Measurements from ENCODE around the gene PARD3. TPM values are rescaled to one million over a fixed set of nuclear protein-coding genes. Genes with fewer than 3 reads are reported as not detected.
"Not testable (repeated sequence)": the region's sequence is repeated elsewhere in the genome, so short reads cannot be mapped to it uniquely, and the experiment has no call there.

The PARD3 gene
- total RNA-seq, 4 donors from 2014 or later, result 98.9 to 122 (median 105) TPM

DNA sequence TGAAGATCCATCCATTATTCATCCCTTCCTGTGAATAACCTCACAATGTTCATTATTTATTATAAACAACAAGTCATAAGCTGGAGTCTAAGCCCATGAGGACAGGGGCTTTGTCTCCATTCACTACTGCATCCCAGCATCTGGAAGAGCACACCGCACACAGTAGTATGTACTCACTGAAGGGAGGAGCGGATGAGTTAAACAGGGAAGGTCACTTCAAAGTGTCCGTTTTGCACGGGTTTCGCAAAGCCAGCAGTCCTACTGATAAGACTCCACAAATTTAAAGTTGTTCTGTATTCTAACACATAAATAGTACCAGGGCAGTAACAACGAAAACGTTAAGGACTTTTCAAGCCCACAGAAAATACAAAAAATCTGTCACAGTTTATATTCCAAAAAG, 167.9 kb downstream of the PARD3 start:
- H3K4me3 ChIP-seq, result no peak overlapping the region
- H3K27ac ChIP-seq (replicated peaks in 1 of 4), result no peak overlapping the region
- intact Hi-C loops (cut with DNase I), result no loop called here
- TF ChIP-seq, protein P1, sequence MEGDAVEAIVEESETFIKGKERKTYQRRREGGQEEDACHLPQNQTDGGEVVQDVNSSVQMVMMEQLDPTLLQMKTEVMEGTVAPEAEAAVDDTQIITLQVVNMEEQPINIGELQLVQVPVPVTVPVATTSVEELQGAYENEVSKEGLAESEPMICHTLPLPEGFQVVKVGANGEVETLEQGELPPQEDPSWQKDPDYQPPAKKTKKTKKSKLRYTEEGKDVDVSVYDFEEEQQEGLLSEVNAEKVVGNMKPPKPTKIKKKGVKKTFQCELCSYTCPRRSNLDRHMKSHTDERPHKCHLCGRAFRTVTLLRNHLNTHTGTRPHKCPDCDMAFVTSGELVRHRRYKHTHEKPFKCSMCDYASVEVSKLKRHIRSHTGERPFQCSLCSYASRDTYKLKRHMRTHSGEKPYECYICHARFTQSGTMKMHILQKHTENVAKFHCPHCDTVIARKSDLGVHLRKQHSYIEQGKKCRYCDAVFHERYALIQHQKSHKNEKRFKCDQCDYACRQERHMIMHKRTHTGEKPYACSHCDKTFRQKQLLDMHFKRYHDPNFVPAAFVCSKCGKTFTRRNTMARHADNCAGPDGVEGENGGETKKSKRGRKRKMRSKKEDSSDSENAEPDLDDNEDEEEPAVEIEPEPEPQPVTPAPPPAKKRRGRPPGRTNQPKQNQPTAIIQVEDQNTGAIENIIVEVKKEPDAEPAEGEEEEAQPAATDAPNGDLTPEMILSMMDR (IDR thresholded peaks at IDR 0.05), result no peak
- TF ChIP-seq EP300 (IDR thresholded peaks at IDR 0.05) (no peak), POLR2AphosphoS5 (IDR thresholded peaks at IDR 0.05) (no peak), POLR2A (IDR thresholded peaks at IDR 0.05; ENCODE audit: low read depth) (no peak)
- H3K9me3 ChIP-seq, result no peaks in the 10 kb centered on the region
- H3K27me3 ChIP-seq, result no peaks in the 10 kb centered on the region
- DNase-seq (ENCODE audit: extremely low spot score), result no peak
- no peaks in the 10 kb centered on the region for H3K36me3 ChIP-seq
- WGBS, result 87% methylated on average over 7 of the region's 7 CpGs
- peaks cover 16 to 41% (median 17%) of the 10 kb centered on the region in 4 donors for H3K4me1 ChIP-seq

DNA sequence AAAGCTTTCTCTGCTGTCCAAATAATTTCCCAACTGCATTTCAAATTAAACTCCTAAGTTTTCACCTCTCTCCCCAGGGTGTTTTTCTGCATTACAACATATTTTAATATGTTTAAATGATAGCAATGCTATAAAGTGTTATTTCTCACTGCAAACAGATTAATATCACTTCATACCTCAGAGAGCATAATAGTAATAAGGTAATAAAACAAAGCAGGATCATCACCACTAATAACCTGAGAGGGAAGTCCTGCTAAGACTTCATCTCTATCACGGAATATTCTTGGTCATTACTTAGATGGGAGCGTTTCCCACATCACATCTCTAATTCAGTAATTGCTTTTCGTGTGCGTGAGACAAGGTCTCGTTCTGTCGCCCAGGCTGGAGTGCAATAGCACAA, 168.8 kb downstream of the PARD3 start:
- Histone ChIP-seq H3K27me3 (no peaks in the 10 kb centered on the region), H3K27ac (replicated peaks in 1 of 4) (no peak overlapping the region), H3K4me3 (no peak overlapping the region), H3K4me1 (peaks cover 8 to 42% (median 10%) of the 10 kb centered on the region in 4 donors), H3K9me3 (no peaks in the 10 kb centered on the region), H3K36me3 (no peaks in the 10 kb centered on the region)
- TF ChIP-seq POLR2A (IDR thresholded peaks at IDR 0.05; ENCODE audit: low read depth) (no peak), POLR2AphosphoS5 (IDR thresholded peaks at IDR 0.05) (no peak), EP300 (IDR thresholded peaks at IDR 0.05) (no peak)
- TF ChIP-seq, protein P1 (IDR thresholded peaks at IDR 0.05), result no peak
- no peak for DNase-seq (ENCODE audit: extremely low spot score)
- WGBS, result 92% methylated on average over 6 of the region's 6 CpGs
- intact Hi-C loops (cut with DNase I), result no loop called here

DNA sequence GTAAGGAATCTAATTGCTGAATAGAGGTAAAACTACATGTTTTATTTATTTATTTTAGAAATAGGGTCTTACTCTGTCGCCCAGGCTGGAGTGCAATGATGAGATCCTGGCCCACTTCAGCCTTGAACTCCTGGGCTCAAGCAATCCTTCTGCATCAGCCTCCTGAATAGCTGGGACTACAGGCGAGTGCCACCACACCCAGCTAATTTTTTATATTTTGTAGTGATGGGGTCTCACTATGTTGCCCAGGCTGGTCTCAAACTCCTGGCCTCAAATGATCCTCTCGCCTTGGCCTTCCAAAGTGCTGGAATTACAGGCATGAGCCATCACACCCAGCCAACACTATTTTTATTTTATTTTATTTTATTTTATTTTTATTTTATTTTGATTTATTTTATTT, 170.3 kb downstream of the PARD3 start:
- H3K27me3 ChIP-seq; intact Hi-C loops (cut with DNase I); H3K9me3 ChIP-seq; H3K36me3 ChIP-seq; H3K4me3 ChIP-seq; H3K27ac ChIP-seq (replicated peaks in 1 of 4); DNase-seq (ENCODE audit: extremely low spot score): not testable (repeated sequence)
- H3K4me1 ChIP-seq, result peaks cover 5 to 49% (median 14%) of the 10 kb centered on the region in 4 donors
- WGBS, result 94% methylated on average over 3 of the region's 3 CpGs

DNA sequence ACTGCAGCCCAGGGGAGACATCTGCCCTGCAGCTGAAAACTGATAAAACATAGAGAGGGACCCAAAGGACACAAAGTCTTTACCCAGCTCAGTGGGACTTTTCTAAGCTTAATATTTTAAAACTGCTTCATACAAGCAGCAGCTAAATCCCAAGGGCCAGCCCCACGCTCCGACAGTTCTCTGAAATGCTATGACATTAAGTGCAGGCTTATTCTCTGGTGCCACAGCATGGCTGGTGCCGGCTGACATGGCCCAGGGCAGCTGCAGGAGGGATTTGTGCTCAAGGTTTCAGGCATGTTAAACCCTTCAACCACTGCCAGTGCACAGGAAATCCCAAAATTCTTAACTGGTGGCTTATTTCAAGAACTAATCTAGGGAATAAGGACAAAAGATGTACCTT, 170.9 kb downstream of the PARD3 start:
- no peak for DNase-seq (ENCODE audit: extremely low spot score)
- intact Hi-C loops (cut with DNase I), result no loop called here
- H3K9me3 ChIP-seq, result no peaks in the 10 kb centered on the region
- 81% methylated on average over 3 of the region's 3 CpGs for WGBS
- TF ChIP-seq EP300 (IDR thresholded peaks at IDR 0.05) (no peak), POLR2A (IDR thresholded peaks at IDR 0.05; ENCODE audit: low read depth) (no peak), POLR2AphosphoS5 (IDR thresholded peaks at IDR 0.05) (no peak)
- TF ChIP-seq, protein P1 (IDR thresholded peaks at IDR 0.05), result no peak
- H3K4me1 ChIP-seq, result peaks cover 5 to 52% (median 14%) of the 10 kb centered on the region in 4 donors
- H3K36me3 ChIP-seq, result no peaks in the 10 kb centered on the region
- H3K4me3 ChIP-seq, result no peak overlapping the region
- H3K27me3 ChIP-seq, result no peaks in the 10 kb centered on the region
- H3K27ac ChIP-seq (replicated peaks in 1 of 4), result no peak overlapping the region

DNA sequence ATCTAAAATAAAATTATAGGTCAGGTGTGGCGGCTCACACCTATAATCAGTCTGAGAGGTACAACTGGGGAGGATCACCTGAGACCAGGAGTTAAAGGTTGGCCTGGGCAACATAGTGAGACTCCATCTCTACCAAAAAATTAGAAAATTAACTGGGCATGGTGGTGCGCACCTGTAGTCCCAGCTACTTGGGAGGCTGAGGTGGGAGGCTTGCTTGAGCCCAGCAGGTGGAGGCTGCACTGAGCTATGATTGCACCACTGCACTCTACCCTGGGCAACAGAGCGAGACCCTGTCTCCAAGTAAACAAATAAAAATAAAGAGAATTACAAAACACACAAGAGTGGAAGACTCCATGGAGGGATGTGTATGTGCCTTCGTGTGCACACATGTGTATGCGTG, 171.5 kb downstream of the PARD3 start:
- WGBS, result over 99% methylated on average over 5 of the region's 5 CpGs
- Histone ChIP-seq H3K27me3 (no peaks in the 10 kb centered on the region), H3K36me3 (no peaks in the 10 kb centered on the region), H3K9me3 (no peaks in the 10 kb centered on the region), H3K4me1 (peaks cover 9 to 52% (median 16%) of the 10 kb centered on the region in 4 donors), H3K27ac (replicated peaks in 1 of 4) (no peak overlapping the region), H3K4me3 (no peak overlapping the region)
- intact Hi-C loops (cut with DNase I), result no loop called here
- DNase-seq (ENCODE audit: extremely low spot score), result no peak
- TF ChIP-seq POLR2AphosphoS5 (IDR thresholded peaks at IDR 0.05) (no peak), POLR2A (IDR thresholded peaks at IDR 0.05; ENCODE audit: low read depth) (no peak), EP300 (IDR thresholded peaks at IDR 0.05) (no peak)
- TF ChIP-seq, protein P1 (IDR thresholded peaks at IDR 0.05), result no peak
